Measurements from ENCODE around the gene DAB2IP. TPM values are rescaled to one million over a fixed set of nuclear protein-coding genes. Genes with fewer than 3 reads are reported as not detected.
A peak's percentile ranks its signal among the peaks of the same experiment; 100 is the strongest.

The DAB2IP gene
- total RNA-seq, 1 experiment from 2014 or later = 46.7 TPM

DNA sequence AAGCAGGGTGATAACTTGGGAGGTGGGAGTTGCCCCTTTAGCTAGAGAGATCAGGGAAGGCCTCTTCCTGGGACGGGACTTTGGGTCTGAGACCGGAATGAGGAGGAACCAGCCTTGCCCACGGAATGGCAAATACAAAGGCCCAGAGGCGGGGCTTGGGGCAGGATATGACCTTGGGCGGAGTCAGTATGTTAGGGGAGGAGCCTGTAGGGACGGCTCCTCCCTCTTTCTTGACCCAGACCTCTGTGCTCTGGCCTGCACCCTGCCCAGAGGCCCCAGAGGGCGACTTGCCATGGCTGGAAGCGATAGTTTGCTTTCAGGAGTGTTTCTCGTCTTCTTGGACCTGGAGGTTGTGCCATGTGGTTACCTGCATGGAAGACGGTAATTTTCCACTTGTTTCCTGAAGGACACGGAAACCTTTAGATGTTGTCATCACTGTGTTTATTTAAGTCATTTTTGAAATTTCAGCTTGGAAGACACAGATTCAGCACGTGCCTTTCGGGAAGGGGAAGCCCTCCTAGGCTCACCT lies 85.6 kb downstream of the DAB2IP start:
- H3K4me1 ChIP-seq (replicated peaks; ENCODE audit: insufficient read depth) = peaks cover 66% of the 10 kb centered on the region
- peak; percentile 73 to 91 for DNase-seq
- no peaks in the 10 kb centered on the region for H3K9me3 ChIP-seq (ENCODE audit: insufficient read depth, low read depth)
- H3K4me3 ChIP-seq = peak overlapping the region; percentile 73
- CTCF ChIA-PET = no interaction called here
- 0 out of 2 replicates have a peak, but pooled peaks cover 6% of the 10 kb centered on the region for H4K20me1 ChIP-seq (ENCODE audit: insufficient read depth)
- BruUV-seq (replicated peaks) = no TSS peak
- intact Hi-C loops (cut with micrococcal nuclease; ENCODE audit: unreplicated experiment) = loop anchor here (2.0 to 5.0 kb wide), 4 partner anchors 44 to 235 kb away; partner anchors contain the start of gene DAB2IP
- POLR2A ChIA-PET (ENCODE audit: unreplicated experiment) = interaction anchor here (0.6 kb wide), 1 partner anchor 17 kb away, joined by 4 read pairs; no protein-coding TSS in a partner anchor
- no peaks in the 10 kb centered on the region for H3K9me2 ChIP-seq (ENCODE audit: insufficient read depth)
- H3K36me3 ChIP-seq (ENCODE audit: low read depth) = no peaks in the 10 kb centered on the region
- H3K27ac ChIP-seq = peak overlapping the region; percentile 88
- no peak for TF ChIP-seq EZH2 (IDR thresholded peaks at IDR 0.05; ENCODE audit: low read depth)
- TF ChIP-seq, protein P1, sequence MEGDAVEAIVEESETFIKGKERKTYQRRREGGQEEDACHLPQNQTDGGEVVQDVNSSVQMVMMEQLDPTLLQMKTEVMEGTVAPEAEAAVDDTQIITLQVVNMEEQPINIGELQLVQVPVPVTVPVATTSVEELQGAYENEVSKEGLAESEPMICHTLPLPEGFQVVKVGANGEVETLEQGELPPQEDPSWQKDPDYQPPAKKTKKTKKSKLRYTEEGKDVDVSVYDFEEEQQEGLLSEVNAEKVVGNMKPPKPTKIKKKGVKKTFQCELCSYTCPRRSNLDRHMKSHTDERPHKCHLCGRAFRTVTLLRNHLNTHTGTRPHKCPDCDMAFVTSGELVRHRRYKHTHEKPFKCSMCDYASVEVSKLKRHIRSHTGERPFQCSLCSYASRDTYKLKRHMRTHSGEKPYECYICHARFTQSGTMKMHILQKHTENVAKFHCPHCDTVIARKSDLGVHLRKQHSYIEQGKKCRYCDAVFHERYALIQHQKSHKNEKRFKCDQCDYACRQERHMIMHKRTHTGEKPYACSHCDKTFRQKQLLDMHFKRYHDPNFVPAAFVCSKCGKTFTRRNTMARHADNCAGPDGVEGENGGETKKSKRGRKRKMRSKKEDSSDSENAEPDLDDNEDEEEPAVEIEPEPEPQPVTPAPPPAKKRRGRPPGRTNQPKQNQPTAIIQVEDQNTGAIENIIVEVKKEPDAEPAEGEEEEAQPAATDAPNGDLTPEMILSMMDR (conservative IDR thresholded peaks at IDR 0.05) = no peak
- H3K27me3 ChIP-seq (ENCODE audit: insufficient read depth, low read depth) = no peaks in the 10 kb centered on the region
- H2AFZ ChIP-seq = peak overlapping the region; percentile 84
- peaks cover 31% of the 10 kb centered on the region for H3K79me2 ChIP-seq (ENCODE audit: low read depth)
- peaks cover 43% of the 10 kb centered on the region for H3F3A ChIP-seq (ENCODE audit: insufficient read depth, low read depth)
- peak overlapping the region; percentile 93 for H3K4me2 ChIP-seq

DNA sequence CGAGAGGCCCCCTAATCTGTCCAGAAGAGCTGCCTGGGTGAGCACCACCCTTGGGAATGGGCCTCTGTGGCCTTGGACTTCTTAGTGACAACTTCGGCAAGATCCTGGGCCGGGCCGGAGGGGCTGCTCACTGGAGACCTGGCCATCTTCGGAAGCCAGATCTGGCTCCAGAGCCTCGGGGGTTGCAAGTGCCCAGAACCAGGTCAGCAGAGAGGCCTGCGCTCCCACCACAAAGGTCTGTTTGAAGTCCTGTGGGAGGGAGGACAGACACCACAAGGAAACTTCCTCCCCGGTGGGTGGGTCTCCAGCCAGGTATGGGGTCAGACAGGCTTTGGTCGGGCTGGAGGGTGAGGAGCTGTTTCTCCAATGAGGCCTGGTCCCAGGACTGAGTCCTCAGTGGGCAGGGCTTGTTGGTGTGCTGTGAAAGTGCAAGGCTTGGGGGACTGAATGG lies 86.1 kb downstream of the DAB2IP start:
- TSS peak; percentile 64 for BruUV-seq (replicated peaks)
- CTCF ChIA-PET = interaction anchor here (0.7 kb wide), 1 partner anchor 28 kb away, joined by 3 read pairs; no protein-coding TSS in a partner anchor
- Histone ChIP-seq H3K9me2 (ENCODE audit: insufficient read depth) (no peaks in the 10 kb centered on the region), H3F3A (ENCODE audit: insufficient read depth, low read depth) (peaks cover 47% of the 10 kb centered on the region), H3K36me3 (ENCODE audit: low read depth) (no peaks in the 10 kb centered on the region), H2AFZ (peak overlapping the region; percentile 84), H3K4me1 (replicated peaks; ENCODE audit: insufficient read depth) (peaks cover 71% of the 10 kb centered on the region), H3K9me3 (ENCODE audit: insufficient read depth, low read depth) (no peaks in the 10 kb centered on the region), H3K27me3 (ENCODE audit: insufficient read depth, low read depth) (no peaks in the 10 kb centered on the region), H3K79me2 (ENCODE audit: low read depth) (peaks cover 31% of the 10 kb centered on the region), H3K4me2 (peak overlapping the region; percentile 93), H4K20me1 (ENCODE audit: insufficient read depth) (0 out of 2 replicates have a peak, but pooled peaks cover 6% of the 10 kb centered on the region), H3K4me3 (peak overlapping the region; percentile 73), H3K27ac (peak overlapping the region; percentile 88)
- TF ChIP-seq, protein P1 (conservative IDR thresholded peaks at IDR 0.05) = no peak
- no peak for TF ChIP-seq EZH2 (IDR thresholded peaks at IDR 0.05; ENCODE audit: low read depth)
- intact Hi-C loops (cut with micrococcal nuclease; ENCODE audit: unreplicated experiment) = loop anchor here (2.0 to 5.0 kb wide), 4 partner anchors 45 to 235 kb away; partner anchors contain the start of gene DAB2IP
- POLR2A ChIA-PET (ENCODE audit: unreplicated experiment) = no interaction called here
- DNase-seq = peak in 1 of 2 experiments; percentile 58

DNA sequence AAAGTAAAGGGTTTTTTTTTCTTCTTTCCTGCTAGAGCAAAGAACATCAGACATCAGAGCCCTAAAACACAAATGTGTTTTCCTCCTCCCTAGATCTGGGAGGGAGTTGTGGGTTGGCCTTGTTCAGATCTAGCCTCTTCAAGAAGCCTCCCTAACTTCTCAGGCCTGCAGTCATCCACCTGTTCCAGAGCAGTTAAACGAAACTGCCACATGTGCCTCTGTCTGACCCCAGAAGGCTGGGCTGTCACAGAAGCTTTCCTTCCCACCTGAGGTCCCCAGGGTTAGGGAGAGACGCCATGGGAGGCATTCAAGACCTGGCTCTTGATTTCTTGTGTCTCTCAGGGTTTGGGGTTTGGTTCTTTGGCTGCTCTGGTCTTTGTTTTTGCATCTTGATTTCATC lies 87.0 kb downstream of the DAB2IP start:
- Histone ChIP-seq H3K27ac (peak overlapping the region; percentile 88; the same call in 1 of the 2 replicates), H4K20me1 (ENCODE audit: insufficient read depth) (0 out of 2 replicates have a peak, but pooled peaks cover 6% of the 10 kb centered on the region)
- CTCF ChIA-PET = interaction anchor here (0.7 kb wide), 1 partner anchor 27 kb away, joined by 3 read pairs; no protein-coding TSS in a partner anchor

More for the DNA sequence above, 87.0 kb downstream of the DAB2IP start:
- no peaks in the 10 kb centered on the region for H3K36me3 ChIP-seq (ENCODE audit: low read depth)
- POLR2A ChIA-PET (ENCODE audit: unreplicated experiment) = interaction anchor here (0.7 kb wide), 2 partner anchors 13 to 139 kb away, joined by 3 to 4 read pairs; no protein-coding TSS in a partner anchor
- H3K79me2 ChIP-seq (ENCODE audit: low read depth) = peaks cover 31% of the 10 kb centered on the region
- no TSS peak for BruUV-seq (replicated peaks)
- peaks cover 77% of the 10 kb centered on the region for H3K4me1 ChIP-seq (replicated peaks; ENCODE audit: insufficient read depth)
- H3K9me3 ChIP-seq (ENCODE audit: insufficient read depth, low read depth) = no peaks in the 10 kb centered on the region
- peak overlapping the region; percentile 73 for H3K4me3 ChIP-seq
- no peak for DNase-seq
- H3F3A ChIP-seq (ENCODE audit: insufficient read depth, low read depth) = peaks cover 47% of the 10 kb centered on the region
- H3K4me2 ChIP-seq = peak overlapping the region; percentile 93
- no peaks in the 10 kb centered on the region for H3K27me3 ChIP-seq (ENCODE audit: insufficient read depth, low read depth)
- intact Hi-C loops (cut with micrococcal nuclease; ENCODE audit: unreplicated experiment) = loop anchor here (5.0 kb wide), 2 partner anchors 191 to 234 kb away; no protein-coding TSS in a partner anchor
- no peaks in the 10 kb centered on the region for H3K9me2 ChIP-seq (ENCODE audit: insufficient read depth)
- TF ChIP-seq, protein P1 (conservative IDR thresholded peaks at IDR 0.05) = no peak
- no peak for TF ChIP-seq EZH2 (IDR thresholded peaks at IDR 0.05; ENCODE audit: low read depth)
- H2AFZ ChIP-seq = no peak overlapping the region

All from PC-9 (cell line).